ENCODE results near the gene DNAJC9. TPM values are rescaled to one million over a fixed set of nuclear protein-coding genes. Genes with fewer than 3 reads are reported as not detected.

The DNAJC9 gene
- total RNA-seq, 1 donor from 2014 or later, result 36.2 TPM

Other genes starting within 250 kb of the DNAJC9 start
- 81.7 and 97.4 TPM in 2 replicates for gene P4HA1, start 150.4 kb downstream of the DNAJC9 start, total RNA-seq
- 1.0 and 2.1 TPM in 2 replicates for gene NUDT13, start 136.8 kb downstream of the DNAJC9 start, total RNA-seq
- 29.1 and 34.7 TPM in 2 replicates for gene ECD, start 79.2 kb downstream of the DNAJC9 start, total RNA-seq
- gene FAM149B1, start 79.1 kb downstream of the DNAJC9 start, total RNA-seq, result 26.0 and 26.9 TPM in 2 replicates
- 61.1 and 73.5 TPM in 2 replicates for gene MRPS16, start 5.4 kb upstream of the DNAJC9 start, total RNA-seq
- 0.19 and 0.34 TPM in 2 replicates for gene CFAP70, start 111.6 kb upstream of the DNAJC9 start, total RNA-seq
- gene ANXA7, start 166.8 kb upstream of the DNAJC9 start, total RNA-seq, result 100 and 151 TPM in 2 replicates
- gene MSS51, start 186.3 kb upstream of the DNAJC9 start, total RNA-seq, result 0.84 and 1.5 TPM in 2 replicates
- gene PPP3CB, start 248.8 kb upstream of the DNAJC9 start, total RNA-seq, result 12.6 and 19.6 TPM in 2 replicates

Data from dermis blood vessel endothelial cell (primary cell).